IMR-90 (cell line): ENCODE measurements around the gene GAD2. TPM values are rescaled to one million over a fixed set of nuclear protein-coding genes. Genes with fewer than 3 reads are reported as not detected.
A peak's percentile ranks its signal among the peaks of the same experiment; 100 is the strongest.

Experiments
- ATAC-seq: fragments of 200-7000 bp; cut with Tn5 transposase; 2 replicates; pipeline ENCODE4 v1.9.1; 2020; ENCODE audit warnings: low read depth, mild to moderate bottlenecking, moderate library complexity
- BruUV-seq: library from RNA; stranded (reverse); fragments of 400-500 nt; replicated peaks from 2 replicates; lab custom pipeline; 2021; lab: Mats Ljungman, UMichigan
- CTCF ChIA-PET: fragments of 300-600 bp; formaldehyde crosslinking; extraction: SDS; loops from one replicate; lab custom pipeline; 2021; ENCODE audit warnings: antibody characterized with exemption; lab: Yijun Ruan, JAX
- POLR2A ChIA-PET: fragments of 300-600 bp; sonication (Branson Sonifier 250); formaldehyde crosslinking; loops from one replicate; lab custom pipeline; 2022; ENCODE audit warnings: antibody characterized with exemption; ENCODE audit not compliant: unreplicated experiment; lab: Charles Lee
- DNase-seq: peaks from one replicate; pipeline ENCODE4 v3.0.0; 2013
- H2AFZ ChIP-seq: replicated peaks from 2 replicates; pipeline ENCODE3; 2013; ENCODE audit warnings: low read length, mild to moderate bottlenecking; ENCODE audit not compliant: poor library complexity
- H2AK5ac ChIP-seq: 2 replicates; pipeline ENCODE4 v1.6.1; 2013; ENCODE audit warnings: low read depth, low read length, inconsistent platforms
- H2AK9ac ChIP-seq: replicated peaks from 2 replicates; pipeline ENCODE3; 2013; ENCODE audit warnings: mild to moderate bottlenecking, low read depth, low read length, moderate library complexity; ENCODE audit not compliant: poor library complexity
- H2BK120ac ChIP-seq: 2 replicates; pipeline ENCODE4 v1.6.1; 2013; ENCODE audit warnings: low read depth, low read length, inconsistent platforms
- H2BK15ac ChIP-seq: 3 replicates; pipeline ENCODE4 v1.6.1; 2013; ENCODE audit warnings: low read depth, low read length, inconsistent platforms
- H2BK20ac ChIP-seq: 2 replicates; pipeline ENCODE4 v1.6.1; 2013; ENCODE audit warnings: low read depth, mild to moderate bottlenecking, inconsistent platforms, low read length, moderate library complexity
- H2BK5ac ChIP-seq: 2 replicates; pipeline ENCODE4 v1.6.1; 2013; ENCODE audit warnings: mild to moderate bottlenecking, low read depth, low read length, inconsistent platforms; ENCODE audit not compliant: poor library complexity, severe bottlenecking
- H3K14ac ChIP-seq: replicated peaks from 2 replicates; pipeline ENCODE4 v1.6.1; 2013; ENCODE audit warnings: low read depth, low read length, inconsistent platforms
- H3K18ac ChIP-seq: 2 replicates; pipeline ENCODE4 v1.6.1; 2013; ENCODE audit warnings: low read depth, low read length, control low read depth
- H3K23ac ChIP-seq: 2 replicates; pipeline ENCODE4 v1.6.1; 2013; ENCODE audit warnings: low read depth, low read length, inconsistent platforms
- H3K27ac ChIP-seq: 2 replicates; pipeline ENCODE4 v1.5.1; 2013; ENCODE audit warnings: mild to moderate bottlenecking, control low read depth, low read length; ENCODE audit not compliant: insufficient read depth
- H3K27me3 ChIP-seq: 2 replicates; pipeline ENCODE4 v1.6.1; 2013; ENCODE audit warnings: low read length; ENCODE audit not compliant: control insufficient read depth, insufficient read depth
- H3K36me3 ChIP-seq: 2 replicates; pipeline ENCODE4 v1.6.1; 2013; ENCODE audit warnings: low read length, mixed read lengths; ENCODE audit not compliant: control insufficient read depth, insufficient read depth
- H3K4ac ChIP-seq: 2 replicates; pipeline ENCODE4 v1.6.1; 2013; ENCODE audit warnings: low read depth, low read length, inconsistent platforms
- H3K4me1 ChIP-seq: 2 replicates; pipeline ENCODE4 v1.6.1; 2013; ENCODE audit warnings: low read length, mixed read lengths; ENCODE audit not compliant: control insufficient read depth, insufficient read depth
- H3K4me2 ChIP-seq: 2 replicates; pipeline ENCODE4 v1.6.1; 2013; ENCODE audit warnings: low read depth, mild to moderate bottlenecking, control low read depth, low read length, moderate library complexity
- H3K4me3 ChIP-seq: 2 replicates; pipeline ENCODE4 v1.5.1; 2013; ENCODE audit warnings: low read depth, mild to moderate bottlenecking, control low read depth, low read length, moderate library complexity; ENCODE audit not compliant: insufficient read depth
- H3K56ac ChIP-seq: 2 replicates; pipeline ENCODE4 v1.6.1; 2013; ENCODE audit warnings: low read length, inconsistent platforms; ENCODE audit not compliant: insufficient read depth; ENCODE audit errors: extremely low read depth
- H3K79me1 ChIP-seq, 2 experiments: 2 replicates each; pipeline ENCODE4 v1.6.1; 2013; ENCODE audit warnings: low read length in 2 of 2, inconsistent platforms in 1 of 2, low read depth in 1 of 2
- H3K9ac ChIP-seq: 2 replicates; pipeline ENCODE4 v1.6.1; 2013; ENCODE audit warnings: low read depth, low read length, control low read depth
- H3K9me1 ChIP-seq: 2 replicates; pipeline ENCODE4 v1.6.1; 2013; ENCODE audit warnings: low read length, inconsistent platforms; ENCODE audit not compliant: insufficient read depth
- H3K9me3 ChIP-seq: 2 replicates; pipeline ENCODE4 v1.6.1; 2013; ENCODE audit warnings: low read length; ENCODE audit not compliant: control insufficient read depth, insufficient read depth
- H4K20me1 ChIP-seq: 2 replicates; pipeline ENCODE4 v1.6.1; 2013; ENCODE audit warnings: low read length, inconsistent platforms; ENCODE audit not compliant: insufficient read depth
- H4K5ac ChIP-seq: 2 replicates; pipeline ENCODE4 v1.6.1; 2013; ENCODE audit warnings: mild to moderate bottlenecking, low read depth, low read length, control low read depth
- H4K8ac ChIP-seq, 2 experiments: 2 replicates each; pipeline ENCODE4 v1.6.1; 2013; ENCODE audit warnings: low read depth in 2 of 2, low read length in 2 of 2, control low read depth in 1 of 2, inconsistent platforms in 1 of 2
- H4K91ac ChIP-seq: 2 replicates; pipeline ENCODE4 v1.6.1; 2013; ENCODE audit warnings: low read depth, low read length, inconsistent platforms; ENCODE audit not compliant: insufficient read depth
- BHLHE40 ChIP-seq: fragments of 150-350 bp; IDR thresholded peaks from 2 replicates; pipeline ENCODE4 v1.6.1; 2016; ENCODE audit warnings: mild to moderate bottlenecking, low read depth, low read length
- CEBPB ChIP-seq: IDR thresholded peaks from 2 replicates; pipeline ENCODE4 v1.6.1; 2012; ENCODE audit warnings: low read depth, low read length, improper control_type of control experiment
- CHD1 ChIP-seq: IDR thresholded peaks from 2 replicates; pipeline ENCODE4 v1.6.1; 2012; ENCODE audit warnings: low read depth, low read length, improper control_type of control experiment
- FOS ChIP-seq: fragments of 150-350 bp; IDR thresholded peaks from 2 replicates; pipeline ENCODE4 v1.6.1; 2016; ENCODE audit warnings: low read depth, low read length
- MAFK ChIP-seq: IDR thresholded peaks from 2 replicates; pipeline ENCODE4 v1.6.1; 2012; ENCODE audit warnings: low read depth, low read length, improper control_type of control experiment
- MXI1 ChIP-seq: IDR thresholded peaks from 2 replicates; pipeline ENCODE4 v1.6.1; 2012; ENCODE audit warnings: low read depth, mild to moderate bottlenecking, low read length, moderate library complexity, borderline replicate concordance
- RAD21 ChIP-seq: IDR thresholded peaks from 2 replicates; pipeline ENCODE4 v1.6.1; 2012; ENCODE audit warnings: low read length, improper control_type of control experiment
- RCOR1 ChIP-seq: IDR thresholded peaks from 2 replicates; pipeline ENCODE4 v1.6.1; 2012; ENCODE audit warnings: mild to moderate bottlenecking, low read length, improper control_type of control experiment; ENCODE audit not compliant: insufficient replicate concordance
- RFX5 ChIP-seq: IDR thresholded peaks from 2 replicates; pipeline ENCODE4 v1.8.0; 2012; ENCODE audit warnings: low read depth, mild to moderate bottlenecking, low read length, moderate library complexity
- SMC3 ChIP-seq: fragments of 150-350 bp; IDR thresholded peaks from 2 replicates; pipeline ENCODE4 v1.6.1; 2016; ENCODE audit warnings: low read depth, mild to moderate bottlenecking, antibody characterized with exemption, low read length, moderate library complexity
- WGBS, 2 experiments: methylation state at CpG; one replicate each; pipeline versions ENCODE4 v1.1.5 to v1.1.7; 2013; ENCODE audit warnings: missing lambda C conversion rate in 2 of 2; ENCODE audit not compliant: insufficient read length in 1 of 2; ENCODE audit errors: extremely low coverage in 2 of 2; 5-methylcytosine and 5-hydroxymethylcytosine counted together
- dilution Hi-C: fragments of 300-500 bp; cut with HindIII; formaldehyde crosslinking; loops from one replicate; pipeline ENCODE4 v1.14.3; 2018; ENCODE audit warnings: low sequenced_read_pairs; ENCODE audit not compliant: unreplicated experiment
- in situ Hi-C: fragments of 300-500 bp; cut with MboI; formaldehyde crosslinking; loops from 3 replicates; pipeline ENCODE4 v1.14.3; 2019; ENCODE audit warnings: low sequenced_read_pairs, inconsistent platforms, mixed read lengths
- intact Hi-C: fragments of 100-400 bp; cut with micrococcal nuclease; formaldehyde crosslinking; loops from 2 replicates; pipeline ENCODE4 v1.10.0; 2022
- polyA plus RNA-seq, 3 experiments: library from polyadenylated mRNA; depleted of rRNA; stranded (reverse); fragments of >200 nt; gene quantifications; 2 replicates each; pipeline ENCODE4 v1.2.3, GENCODE V29; 2012; ENCODE audit warnings: low replicate concordance in 1 of 3
- total RNA-seq: library from RNA; depleted of rRNA; stranded (reverse); fragments of >200 nt; gene quantifications from 2 replicates; pipeline ENCODE4 v1.2.3, GENCODE V29; 2012
- TF ChIP-seq, protein P1 (sequence below): conservative IDR thresholded peaks from 2 replicates; pipeline ENCODE4 v1.5.1; 2012; ENCODE audit warnings: mild to moderate bottlenecking, low read depth, low read length, improper control_type of control experiment
- TF ChIP-seq, protein P2 (sequence below): fragments of 150-350 bp; IDR thresholded peaks from 2 replicates; pipeline ENCODE4 v1.6.1; 2017; ENCODE audit warnings: mild to moderate bottlenecking, antibody characterized with exemption, low read length, low read depth

The GAD2 gene
- total and polyA plus RNA-seq, 2 of the 4 experiments (the other 2 are of a cell fraction), result not detected

- ATAC-seq (no peak), DNase-seq (peak; percentile 6)
- H3K18ac ChIP-seq, result no peak overlapping the region
- WGBS, 2 experiments, result no CpG with 5 or more reads among the region's 7 CpGs
- H2AK5ac ChIP-seq, result no peak overlapping the region
- H3K4ac ChIP-seq, result no peak overlapping the region
- ChIA-PET CTCF (no interaction called here), POLR2A (no interaction called here)
- no peak overlapping the region for H3K4me2 ChIP-seq
- no peak overlapping the region for H2BK120ac ChIP-seq
- intact Hi-C loops (loop anchor here (1.0 kb wide), 1 partner anchor 222 kb away; no protein-coding TSS in a partner anchor), dilution Hi-C loops (no loop called here), in situ Hi-C loops (no loop called here)
- peaks cover 1% of the 10 kb centered on the region for H3K9me3 ChIP-seq
- H3K27me3 ChIP-seq, result no peaks in the 10 kb centered on the region
- peak overlapping the region; percentile 49 for H2AFZ ChIP-seq
- no peak overlapping the region for H2BK5ac ChIP-seq
- no peaks in the 10 kb centered on the region for H4K20me1 ChIP-seq
- H4K8ac ChIP-seq, result no peak overlapping the region
- BruUV-seq, result no TSS peak
- H3K56ac ChIP-seq, result no peak overlapping the region
- H3K9me1 ChIP-seq, result no peaks in the 10 kb centered on the region
- H2AK9ac ChIP-seq, result no peak overlapping the region
- TF ChIP-seq RFX5 (no peak), MAFK (no peak), RAD21 (peak; percentile 56), RCOR1 (no peak), BHLHE40 (no peak), CEBPB (no peak), SMC3 (peak; percentile 29; the same call in 1 of the 2 replicates), CHD1 (no peak), MXI1 (no peak), FOS (no peak)
- TF ChIP-seq, protein P1, sequence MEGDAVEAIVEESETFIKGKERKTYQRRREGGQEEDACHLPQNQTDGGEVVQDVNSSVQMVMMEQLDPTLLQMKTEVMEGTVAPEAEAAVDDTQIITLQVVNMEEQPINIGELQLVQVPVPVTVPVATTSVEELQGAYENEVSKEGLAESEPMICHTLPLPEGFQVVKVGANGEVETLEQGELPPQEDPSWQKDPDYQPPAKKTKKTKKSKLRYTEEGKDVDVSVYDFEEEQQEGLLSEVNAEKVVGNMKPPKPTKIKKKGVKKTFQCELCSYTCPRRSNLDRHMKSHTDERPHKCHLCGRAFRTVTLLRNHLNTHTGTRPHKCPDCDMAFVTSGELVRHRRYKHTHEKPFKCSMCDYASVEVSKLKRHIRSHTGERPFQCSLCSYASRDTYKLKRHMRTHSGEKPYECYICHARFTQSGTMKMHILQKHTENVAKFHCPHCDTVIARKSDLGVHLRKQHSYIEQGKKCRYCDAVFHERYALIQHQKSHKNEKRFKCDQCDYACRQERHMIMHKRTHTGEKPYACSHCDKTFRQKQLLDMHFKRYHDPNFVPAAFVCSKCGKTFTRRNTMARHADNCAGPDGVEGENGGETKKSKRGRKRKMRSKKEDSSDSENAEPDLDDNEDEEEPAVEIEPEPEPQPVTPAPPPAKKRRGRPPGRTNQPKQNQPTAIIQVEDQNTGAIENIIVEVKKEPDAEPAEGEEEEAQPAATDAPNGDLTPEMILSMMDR, result peak; percentile 42
- TF ChIP-seq, protein P2, sequence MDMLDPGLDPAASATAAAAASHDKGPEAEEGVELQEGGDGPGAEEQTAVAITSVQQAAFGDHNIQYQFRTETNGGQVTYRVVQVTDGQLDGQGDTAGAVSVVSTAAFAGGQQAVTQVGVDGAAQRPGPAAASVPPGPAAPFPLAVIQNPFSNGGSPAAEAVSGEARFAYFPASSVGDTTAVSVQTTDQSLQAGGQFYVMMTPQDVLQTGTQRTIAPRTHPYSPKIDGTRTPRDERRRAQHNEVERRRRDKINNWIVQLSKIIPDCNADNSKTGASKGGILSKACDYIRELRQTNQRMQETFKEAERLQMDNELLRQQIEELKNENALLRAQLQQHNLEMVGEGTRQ, result no peak
- H3K27ac ChIP-seq, result no peak overlapping the region
- no peak overlapping the region for H2BK15ac ChIP-seq
- H4K91ac ChIP-seq, result no peak overlapping the region
- no peak overlapping the region for H3K23ac ChIP-seq
- H3K4me1 ChIP-seq, result no peaks in the 10 kb centered on the region
- H3K14ac ChIP-seq, result no peak overlapping the region
- no peak overlapping the region for H4K5ac ChIP-seq
- H3K36me3 ChIP-seq, result no peaks in the 10 kb centered on the region
- H2BK20ac ChIP-seq, result no peak overlapping the region
- no peak overlapping the region for H3K9ac ChIP-seq
- no peak overlapping the region for H3K4me3 ChIP-seq
- no peaks in the 10 kb centered on the region for H3K79me1 ChIP-seq
Measured at GRCh38 chr10:26334932-26335573, 118.5 kb downstream of the GAD2 start.
